Stimulated activated CD8-positive, alpha-beta memory T cell treated with anti-CD3 and anti-CD28 coated beads, Interleukin-4, amount 100 ng/mL, for 4 hours (primary cell): Measurements from ENCODE around the gene TNRC18.
"Not testable (repeated sequence)": the region's sequence is repeated elsewhere in the genome, so short reads cannot be mapped to it uniquely, and the experiment has no call there.

Experiments
- DNase-seq, 2 donors: peaks; one replicate each; pipeline ENCODE4 v3.0.0-alpha.2; 2020; ENCODE audit warnings: low read depth in 2 of 2, low spot score in 1 of 2

The TNRC18 gene

GRCh38 chr7:5423306-5423975, at the start of gene TNRC18:
TSS of gene TNRC18 (minus strand) at chr7:5423834. CDS start at chr7:5421246, 2,588 bp downstream.
- DNase-seq, result no peak

GRCh38 chr7:5472432-5473315, 49.0 kb upstream of the TNRC18 start:
- DNase-seq, result no peak

- DNase-seq, result not testable (repeated sequence)
Measured at GRCh38 chr7:5471623-5472022, 48.0 kb upstream of the TNRC18 start.

GRCh38 chr7:5470816-5471215, 47.2 kb upstream of the TNRC18 start:
- DNase-seq, result no peak

GRCh38 chr7:5470167-5470532, 46.5 kb upstream of the TNRC18 start:
- DNase-seq, result no peak

GRCh38 chr7:5469375-5470166, 45.9 kb upstream of the TNRC18 start:
- DNase-seq, result no peak

- DNase-seq, result no peak
Measured at GRCh38 chr7:5467645-5468044, 44.0 kb upstream of the TNRC18 start.

- DNase-seq, result no peak
Measured at GRCh38 chr7:5466551-5466950, 42.9 kb upstream of the TNRC18 start.

- DNase-seq, result no peak
Measured at GRCh38 chr7:5463031-5463430, 39.4 kb upstream of the TNRC18 start.

- no peak for DNase-seq
Measured at GRCh38 chr7:5462216-5462615, 38.6 kb upstream of the TNRC18 start.

GRCh38 chr7:5458921-5459480, 35.4 kb upstream of the TNRC18 start:
- DNase-seq, result no peak

- DNase-seq, result no peak
Measured at GRCh38 chr7:5457245-5457735, 33.7 kb upstream of the TNRC18 start.

GRCh38 chr7:5456409-5456808, 32.8 kb upstream of the TNRC18 start:
- no peak for DNase-seq

- DNase-seq, result no peak
Measured at GRCh38 chr7:5455581-5456219, 32.1 kb upstream of the TNRC18 start.

GRCh38 chr7:5455175-5455574, 31.5 kb upstream of the TNRC18 start:
- DNase-seq, result no peak

- no peak for DNase-seq
Measured at GRCh38 chr7:5454485-5454884, 30.9 kb upstream of the TNRC18 start.

- DNase-seq, result no peak
Measured at GRCh38 chr7:5453566-5454075, 30.0 kb upstream of the TNRC18 start.

- no peak for DNase-seq
Measured at GRCh38 chr7:5452937-5453540, 29.4 kb upstream of the TNRC18 start.

GRCh38 chr7:5452470-5452899, 28.9 kb upstream of the TNRC18 start:
- DNase-seq, result no peak

GRCh38 chr7:5451391-5451790, 27.8 kb upstream of the TNRC18 start:
- DNase-seq, result no peak
